ENCODE data around the gene NAALADL2.

NAALADL2 gene

DNA sequence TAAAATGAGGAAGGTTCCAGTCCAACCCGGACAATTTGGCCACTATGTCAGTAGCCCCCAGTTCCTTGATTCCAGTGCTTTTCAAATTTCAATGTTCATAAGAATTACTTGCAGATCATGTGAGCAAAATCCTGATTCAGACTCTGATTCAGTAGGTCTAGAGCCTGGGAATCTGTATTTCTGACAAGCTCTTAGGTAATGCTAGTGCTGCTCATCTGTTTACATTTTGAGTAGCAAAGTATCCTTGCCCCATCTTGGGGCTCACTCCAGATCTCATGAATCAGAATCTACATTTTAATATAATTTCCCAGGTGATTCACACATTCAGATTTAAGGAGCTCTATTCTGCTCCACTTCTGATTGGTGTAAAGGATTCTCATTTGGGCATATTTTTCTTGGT, 142.0 kb downstream of the NAALADL2 start:
- DNase-seq, result no peak

DNA sequence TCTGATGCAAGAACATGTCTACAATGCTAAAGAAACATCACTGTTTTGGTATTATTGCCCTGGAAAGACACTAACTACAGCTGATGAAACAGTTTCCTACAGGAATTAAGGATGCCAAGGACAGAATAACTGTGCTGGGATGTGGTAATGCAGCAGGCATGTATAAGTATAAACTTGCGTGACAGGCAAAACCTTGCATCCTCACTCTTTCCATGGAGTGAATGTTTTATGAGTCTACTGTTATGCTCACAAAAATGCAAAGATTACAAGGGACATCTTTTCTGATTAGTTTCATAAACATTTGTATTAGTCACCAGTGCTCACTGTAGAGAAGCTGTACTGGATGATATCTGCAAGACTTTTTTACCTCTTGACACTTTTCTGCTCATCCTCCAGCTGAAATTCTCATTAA, 143.6 kb downstream of the NAALADL2 start:
- DNase-seq, result no peak

DNA sequence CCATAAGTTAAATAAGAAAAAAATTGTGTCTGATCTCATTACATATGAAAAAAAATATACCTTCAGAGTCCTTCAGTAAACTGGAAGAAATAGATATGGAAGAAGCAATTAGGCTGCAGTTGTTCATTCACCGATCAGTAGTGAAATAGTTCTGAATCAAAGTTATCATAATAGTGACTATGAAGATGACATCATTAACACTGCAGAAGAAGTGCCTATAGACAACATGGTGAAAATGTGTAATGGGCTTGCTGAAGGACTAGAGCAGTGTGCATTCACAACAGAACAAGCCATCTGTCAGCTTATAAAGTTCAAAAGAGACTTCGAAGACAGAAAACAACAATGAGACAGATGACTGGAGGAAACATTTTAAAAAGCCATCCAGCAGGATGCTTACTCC, 144.5 kb downstream of the NAALADL2 start:
- DNase-seq, result peak in 1 of 2 experiments; percentile 42

DNA sequence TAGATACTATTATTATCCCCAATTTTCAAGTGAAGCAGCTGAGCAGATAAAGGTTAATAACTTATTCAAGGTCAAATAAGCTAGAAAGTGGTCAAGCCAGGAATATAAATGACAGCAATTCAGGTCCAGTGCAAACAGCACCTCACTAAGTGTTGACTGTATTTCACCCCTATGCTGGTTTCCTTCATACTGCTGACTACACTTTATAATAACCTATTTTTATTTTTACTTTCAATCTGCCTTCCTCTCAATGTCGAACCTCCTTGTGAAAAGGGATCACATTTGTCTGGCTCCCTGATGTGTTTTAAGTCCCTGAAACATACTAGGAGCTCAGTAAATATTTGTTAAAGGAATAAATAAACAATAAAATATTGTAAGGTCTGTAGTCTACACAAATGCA, 146.1 kb downstream of the NAALADL2 start:
- DNase-seq, result no peak

DNA sequence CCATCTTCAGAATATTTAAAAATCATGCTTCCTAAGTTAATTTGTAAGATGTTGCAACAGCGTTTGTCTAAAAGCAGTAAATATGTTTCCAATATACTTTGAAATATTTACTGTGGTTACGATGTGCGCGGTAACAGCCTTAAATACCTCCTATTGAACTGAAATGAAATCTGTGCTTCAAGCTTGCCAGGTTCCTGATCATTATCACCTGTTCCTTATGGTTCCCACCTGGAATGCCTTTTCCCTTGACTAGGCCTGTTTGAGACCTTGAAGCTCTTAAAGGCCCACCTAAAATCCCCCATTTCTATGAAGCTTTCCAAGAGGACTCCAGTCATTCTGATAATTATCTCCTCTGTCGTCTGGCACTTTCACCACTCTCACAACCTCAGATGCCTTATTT, 146.7 kb downstream of the NAALADL2 start:
- DNase-seq, result no peak

DNA sequence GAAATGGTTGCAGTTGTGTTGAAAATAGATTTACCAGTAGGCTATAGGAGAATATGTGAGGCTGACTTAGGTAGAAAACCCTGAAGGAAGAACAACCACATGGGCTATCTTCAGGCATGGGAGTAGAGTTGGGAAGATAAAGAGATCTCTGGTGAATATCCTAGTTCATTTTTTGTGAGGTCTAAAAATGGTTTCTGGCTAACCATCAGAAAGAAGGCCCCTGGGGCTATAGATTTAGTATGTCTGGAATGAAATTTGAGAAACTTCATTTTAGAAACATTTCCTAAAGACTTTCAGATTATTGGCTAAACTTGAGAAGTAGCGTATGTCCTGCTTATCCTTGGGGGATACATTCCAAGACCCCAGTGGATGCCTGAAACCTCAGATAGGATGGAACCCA, 148.2 kb downstream of the NAALADL2 start:
- no peak for DNase-seq

DNA sequence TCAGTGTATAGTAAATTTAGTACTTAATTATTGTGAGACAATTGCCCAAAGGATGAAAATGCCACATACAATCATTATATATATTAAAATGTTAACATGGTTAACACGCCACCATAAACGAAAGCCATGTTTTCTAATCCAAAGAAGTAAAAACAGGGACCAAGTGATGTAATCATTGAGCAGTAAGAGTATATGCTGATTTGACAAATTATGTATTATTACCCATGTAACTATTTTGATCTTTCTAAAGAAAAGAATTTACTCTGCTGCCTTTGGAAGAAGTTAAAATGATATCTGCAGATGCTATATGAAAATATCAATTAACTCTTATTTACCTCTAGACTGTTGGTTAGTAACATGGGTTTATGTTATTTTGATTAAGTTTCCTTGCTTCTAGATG, 150.2 kb downstream of the NAALADL2 start:
- no peak for DNase-seq

DNA sequence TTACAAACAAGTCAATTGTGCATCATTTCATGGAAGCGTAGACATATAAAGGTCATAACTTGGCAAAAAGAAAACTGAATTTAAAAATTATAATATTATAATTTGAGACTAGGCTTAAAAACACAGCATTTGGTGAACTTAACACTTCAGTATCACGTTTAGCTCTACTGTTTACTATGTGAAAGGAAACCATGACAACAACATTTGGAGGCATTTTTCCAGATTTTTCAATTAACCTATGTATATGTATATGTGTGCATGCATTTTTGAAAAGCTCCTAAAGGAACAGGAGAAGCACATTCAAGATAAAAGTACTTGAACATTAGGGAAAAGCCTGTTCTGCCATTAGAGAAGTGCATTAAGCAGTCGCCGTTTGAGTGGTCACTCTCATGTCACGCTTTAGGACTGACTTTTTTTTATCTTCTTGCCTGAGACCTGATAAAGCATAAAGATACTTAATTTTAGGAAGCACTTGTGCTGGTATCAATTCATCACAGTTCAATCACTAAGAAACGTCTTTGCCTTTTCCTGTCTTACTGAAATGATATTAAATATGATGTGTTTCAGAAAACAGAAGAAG, 156.0 kb downstream of the NAALADL2 start:
- no peak for DNase-seq

DNA sequence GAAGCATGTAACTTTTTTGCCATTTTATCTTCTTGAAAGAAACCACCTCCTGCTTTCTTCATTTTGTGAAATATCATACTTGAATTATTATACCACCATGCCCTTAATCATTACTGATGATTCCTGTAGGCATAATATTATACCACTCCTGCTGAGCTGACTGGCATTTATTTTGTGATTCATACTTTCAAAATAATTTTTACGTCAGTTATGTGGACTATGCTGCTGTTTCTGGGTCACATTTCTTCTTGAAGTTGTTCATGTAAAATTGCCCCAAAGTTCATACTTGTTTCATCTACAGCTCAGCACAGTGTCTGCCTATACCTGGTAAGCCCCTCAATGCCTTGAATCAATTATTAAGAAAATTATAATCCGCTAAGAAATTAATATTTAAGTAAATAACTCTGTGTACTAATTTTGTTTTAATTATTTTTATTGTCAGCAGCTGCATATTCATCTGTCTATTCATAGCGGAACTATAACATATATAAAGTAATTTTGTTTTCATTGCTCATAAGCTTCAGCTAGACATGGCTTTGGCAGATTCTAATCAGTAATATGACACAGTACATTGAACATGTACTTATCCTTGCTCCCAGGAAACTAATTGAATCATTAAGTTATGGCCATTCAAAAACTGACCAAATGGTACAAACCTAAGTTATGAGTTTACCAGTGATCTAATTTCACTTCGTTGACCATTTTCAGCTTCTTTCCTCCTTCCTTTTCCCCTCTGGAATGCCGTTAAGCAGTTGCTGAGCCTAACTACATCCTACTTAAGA, 160.0 kb downstream of the NAALADL2 start:
- no peak for DNase-seq

DNA sequence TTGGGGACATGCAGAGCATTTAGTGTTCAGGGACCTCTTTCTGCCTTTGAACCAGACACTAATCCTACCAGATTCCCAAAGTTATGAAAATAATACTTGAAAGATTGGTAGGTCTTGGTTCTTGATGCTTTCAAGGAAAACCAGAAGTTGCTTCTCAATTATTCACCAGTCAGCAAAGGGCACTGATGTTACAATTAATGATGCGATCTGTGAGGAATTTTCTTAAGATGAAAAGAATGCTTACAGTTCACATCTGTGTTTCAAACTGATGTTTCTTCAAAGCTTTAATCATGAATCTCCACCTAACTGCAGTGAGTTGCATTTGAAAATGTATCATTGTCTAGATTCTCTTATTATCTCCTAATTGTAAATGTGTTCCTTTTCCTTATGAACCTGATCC, 161.0 kb downstream of the NAALADL2 start:
- no peak for DNase-seq

DNA sequence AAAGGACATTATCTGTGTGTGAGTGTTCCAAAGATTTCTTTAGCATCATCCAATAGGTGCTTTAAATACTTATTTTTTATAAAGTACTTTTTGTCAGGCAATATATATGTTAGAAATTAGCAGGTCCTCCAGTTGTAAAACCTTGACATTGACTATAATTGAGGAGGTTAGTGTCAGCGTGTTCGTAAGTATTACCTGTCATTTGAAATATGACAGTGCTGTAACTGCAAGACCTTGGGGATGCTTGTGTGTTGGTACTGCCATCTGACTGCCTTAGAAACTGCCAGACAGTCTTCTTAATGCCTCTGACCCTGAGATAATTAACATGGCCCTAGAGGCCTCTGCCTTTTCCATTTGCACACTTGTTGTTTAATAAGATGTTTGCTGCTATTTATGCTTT, 170.7 kb downstream of the NAALADL2 start:
- no peak for DNase-seq

DNA sequence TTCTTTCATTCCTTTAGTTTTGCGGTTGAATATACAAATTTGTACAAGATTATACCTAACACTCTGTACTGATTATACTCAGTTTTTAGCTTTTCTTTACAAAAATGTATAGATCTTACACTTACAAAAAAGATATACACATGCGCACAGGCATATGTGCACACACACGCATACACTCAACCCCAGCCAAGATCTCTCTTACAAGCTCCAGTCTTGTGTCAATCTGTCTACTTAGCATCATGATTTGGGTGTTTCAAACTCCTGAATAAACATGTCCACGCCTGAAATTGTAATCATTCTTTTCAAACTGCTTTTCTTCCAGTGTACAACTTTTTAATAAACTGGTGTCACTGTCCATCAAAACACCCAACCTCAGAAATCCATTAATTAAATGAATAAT, 180.7 kb downstream of the NAALADL2 start:
- DNase-seq, result no peak

DNA sequence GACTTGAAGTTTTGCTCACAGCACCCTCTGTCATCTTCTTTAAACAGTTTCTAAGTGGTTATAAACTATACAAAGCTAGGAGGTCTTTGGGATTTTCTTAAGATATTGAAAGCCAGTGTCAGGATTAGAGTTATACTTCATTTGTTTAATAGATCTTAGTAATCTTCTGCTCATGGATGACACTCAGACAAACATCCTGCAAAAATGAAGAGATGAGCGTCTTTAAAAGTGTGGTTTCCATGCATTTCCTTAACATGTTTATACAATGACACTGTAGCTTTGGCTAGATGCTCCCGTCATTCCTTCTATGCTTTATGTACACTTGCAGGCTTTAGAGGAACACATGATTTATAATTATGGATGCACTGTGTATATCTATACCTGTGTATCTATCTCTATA, 182.2 kb downstream of the NAALADL2 start:
- DNase-seq, result no peak

DNA sequence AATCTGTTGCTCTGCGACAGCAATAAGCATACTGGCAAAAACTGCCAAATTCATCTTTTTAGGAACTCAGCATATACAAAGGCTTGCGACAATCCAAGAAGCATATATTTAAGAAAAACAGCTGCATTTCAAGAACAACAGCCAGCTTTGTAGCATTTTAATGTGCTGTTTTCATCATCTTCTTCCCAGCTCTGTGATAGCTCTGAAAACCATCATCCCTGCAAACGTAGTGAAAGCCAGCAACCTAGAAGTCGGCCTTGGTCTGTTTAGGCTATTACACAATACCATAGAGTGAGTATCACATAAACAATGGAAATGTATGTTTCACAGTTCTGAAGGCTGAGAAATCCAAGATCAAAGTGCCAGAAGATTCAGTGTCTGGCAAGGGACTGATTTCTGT, 187.5 kb downstream of the NAALADL2 start:
- no peak for DNase-seq

DNA sequence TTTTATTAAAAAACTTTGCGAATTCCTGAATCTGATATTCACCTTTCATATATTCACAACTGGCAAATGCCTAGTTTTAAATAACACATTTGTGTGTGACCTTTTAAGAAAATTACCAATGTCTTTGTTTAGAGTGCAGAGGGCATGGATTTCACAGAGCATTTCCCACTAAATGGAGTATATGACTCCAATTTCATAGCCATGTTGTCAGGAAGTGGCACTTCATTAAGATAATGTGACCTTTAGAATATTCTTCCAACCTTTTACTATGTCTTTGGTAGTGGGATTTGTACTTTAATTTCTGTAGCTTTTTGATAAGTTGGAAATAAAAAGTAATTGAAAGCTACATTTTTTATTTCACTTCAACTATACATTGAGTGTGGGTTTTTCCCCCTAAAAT, 188.7 kb downstream of the NAALADL2 start:
- DNase-seq, result no peak

DNA sequence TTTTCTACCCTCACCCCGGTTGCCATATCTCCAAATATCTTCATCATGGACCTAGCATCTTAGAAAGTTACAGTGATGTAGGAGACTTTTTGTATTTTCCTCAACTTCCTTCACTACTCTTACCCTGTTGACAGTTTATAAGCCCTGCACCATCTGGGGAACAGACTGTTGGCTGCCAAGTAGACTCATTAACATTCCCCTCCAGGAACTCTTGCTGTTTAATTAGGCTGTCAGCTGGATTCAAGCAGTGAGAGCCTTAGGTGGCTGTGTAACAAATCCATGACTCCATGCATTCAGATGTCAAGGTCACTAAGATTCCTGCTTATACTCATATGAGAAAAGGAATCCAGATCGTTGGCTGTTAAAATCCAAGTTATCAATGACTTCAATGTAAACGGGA, 198.3 kb downstream of the NAALADL2 start:
- DNase-seq, result peak; percentile 84 to 92

DNA sequence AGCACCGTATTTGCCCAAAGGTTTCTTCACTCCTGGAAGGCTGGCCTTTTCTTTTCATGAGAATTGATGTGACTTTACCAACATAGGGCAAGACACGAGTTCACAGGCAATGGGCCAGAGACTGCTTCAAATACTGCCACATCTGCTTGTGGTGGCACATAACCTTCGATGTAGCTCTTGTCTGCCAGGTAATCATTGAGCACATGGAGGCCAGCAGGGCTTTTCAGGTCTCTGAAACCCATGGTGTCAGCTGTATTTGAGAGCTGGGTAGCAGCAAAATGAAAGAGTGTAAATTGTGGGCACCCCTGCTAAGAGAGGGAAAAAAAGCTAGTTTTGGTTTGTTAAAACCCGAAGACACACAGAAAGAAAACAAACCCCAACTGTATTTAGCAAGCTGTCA, 200.7 kb downstream of the NAALADL2 start:
- DNase-seq, result no peak

DNA sequence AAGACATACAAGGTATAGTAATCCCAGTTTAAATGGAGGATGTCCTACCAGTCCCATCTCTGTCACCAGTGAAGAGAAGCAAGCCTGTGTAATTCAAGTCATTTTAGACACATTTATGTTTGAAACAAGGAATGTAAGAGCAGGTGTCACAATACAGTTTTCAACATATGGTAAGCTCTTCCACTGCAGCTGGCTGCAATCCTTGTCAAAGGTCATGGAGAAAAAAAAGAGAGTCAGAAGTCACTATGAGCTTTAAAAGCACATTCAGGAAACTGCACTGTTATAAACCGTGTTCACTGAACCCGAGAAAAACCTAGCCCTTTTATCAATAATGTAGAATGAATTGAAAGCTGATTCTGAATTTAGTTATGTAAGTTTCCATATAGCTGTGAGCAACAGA, 206.4 kb downstream of the NAALADL2 start:
- DNase-seq, result no peak

DNA sequence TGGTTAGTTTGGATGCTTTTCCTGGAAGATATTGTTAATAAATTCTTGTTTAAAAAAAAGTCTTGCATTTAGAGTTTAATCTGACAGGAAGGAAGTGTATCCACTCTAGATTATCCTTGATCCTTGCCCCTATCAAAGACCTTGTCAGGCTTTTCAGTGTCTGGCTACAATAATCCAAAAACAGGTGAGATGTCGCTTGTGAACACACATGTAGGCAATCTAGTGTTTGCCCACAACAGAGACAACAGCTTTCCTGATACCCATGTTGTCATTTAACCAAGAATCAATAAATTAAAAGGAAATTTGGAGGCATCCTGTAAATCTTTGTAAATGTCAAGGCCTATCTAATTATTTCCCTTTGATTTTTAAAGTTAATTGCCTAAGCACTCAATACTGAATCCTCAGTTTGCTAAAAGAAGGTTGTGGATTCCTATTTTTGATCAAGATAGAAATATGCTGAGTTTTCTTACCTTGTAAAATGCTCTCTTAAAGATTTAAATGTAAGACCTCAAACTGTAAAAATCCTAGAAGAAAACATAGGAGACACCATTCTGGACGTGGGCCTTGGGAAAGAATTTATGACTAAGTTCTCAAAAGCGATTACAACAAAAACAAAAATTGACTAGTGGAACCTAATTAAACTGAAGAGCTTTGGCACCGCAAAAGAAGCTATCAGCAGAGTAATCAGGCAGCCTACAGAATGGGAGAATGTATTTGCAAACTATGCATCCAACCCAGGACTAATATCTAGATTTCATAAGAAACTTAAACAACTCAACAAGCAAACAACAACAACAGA, 207.7 kb downstream of the NAALADL2 start:
- DNase-seq, result no peak

DNA sequence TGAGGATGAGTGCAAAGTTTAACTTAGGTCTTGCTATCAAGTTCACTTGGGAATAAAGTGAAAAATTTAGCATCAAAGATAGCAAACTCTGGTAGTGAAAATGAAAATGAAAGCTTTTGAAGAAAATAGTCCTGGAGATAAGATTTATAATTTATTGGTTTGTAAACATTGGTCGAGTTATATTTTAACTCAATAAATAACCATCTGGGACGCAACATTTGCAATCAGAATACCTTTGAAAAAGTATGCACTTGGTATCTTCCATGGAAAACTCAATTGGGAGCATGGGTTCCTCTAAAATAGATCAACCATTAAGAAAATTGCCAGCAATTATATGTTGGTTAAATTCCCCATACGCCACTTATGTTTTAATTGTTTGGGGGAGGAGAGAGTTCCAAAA, 209.5 kb downstream of the NAALADL2 start:
- DNase-seq, result no peak

DNA sequence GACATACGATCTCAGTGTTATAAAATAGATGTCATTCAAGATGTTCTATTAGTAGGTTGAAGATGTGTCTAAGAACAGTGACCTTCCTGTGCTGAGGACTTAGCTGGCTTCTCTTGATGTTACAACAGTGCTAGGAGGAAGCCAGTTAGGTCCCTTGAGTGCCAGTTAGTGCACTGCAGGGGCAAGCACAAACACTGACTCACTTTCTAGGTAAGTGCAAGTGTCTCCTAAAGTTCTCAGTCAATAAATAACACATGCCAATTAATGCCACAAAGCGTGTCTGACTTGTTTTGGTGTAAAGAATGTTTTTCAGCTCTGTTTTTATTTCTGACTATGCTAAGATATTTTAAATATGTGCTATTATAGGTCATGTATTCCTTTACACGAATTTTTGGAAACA, 211.8 kb downstream of the NAALADL2 start:
- peak in 1 of 2 experiments; percentile 22 for DNase-seq

DNA sequence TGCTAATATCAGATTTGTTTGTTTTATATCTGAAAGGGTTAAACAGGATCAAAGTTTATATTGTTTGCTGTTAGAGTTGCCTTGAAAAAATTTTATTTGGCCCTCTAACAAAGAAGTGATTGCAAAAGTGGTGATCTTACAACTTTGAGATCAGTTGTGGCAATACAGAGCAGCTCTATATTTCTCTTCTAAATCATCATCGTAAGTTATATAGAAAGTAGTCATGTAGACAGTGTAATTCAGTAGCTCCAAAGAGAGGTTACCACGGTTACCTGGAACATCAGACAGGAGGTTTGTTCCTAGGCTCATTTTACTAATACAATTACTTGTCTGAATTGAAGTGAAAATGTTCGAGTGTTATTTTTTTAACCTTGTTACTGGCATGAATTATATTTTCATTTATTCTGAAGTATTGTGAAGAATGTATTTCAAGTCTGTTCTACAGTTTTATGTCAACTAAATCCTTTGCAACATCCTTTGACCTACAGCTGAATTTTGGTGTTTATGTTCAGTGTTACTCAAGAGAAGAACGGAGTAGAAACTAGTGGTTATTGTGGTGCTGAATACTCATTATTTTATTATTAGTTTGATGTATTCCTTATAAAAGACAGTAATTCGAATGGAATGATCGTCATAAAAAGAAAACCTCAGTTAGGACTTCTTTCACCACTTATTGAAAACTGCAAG, 214.2 kb downstream of the NAALADL2 start:
- DNase-seq, result peak in 1 of 2 experiments; percentile 20

DNA sequence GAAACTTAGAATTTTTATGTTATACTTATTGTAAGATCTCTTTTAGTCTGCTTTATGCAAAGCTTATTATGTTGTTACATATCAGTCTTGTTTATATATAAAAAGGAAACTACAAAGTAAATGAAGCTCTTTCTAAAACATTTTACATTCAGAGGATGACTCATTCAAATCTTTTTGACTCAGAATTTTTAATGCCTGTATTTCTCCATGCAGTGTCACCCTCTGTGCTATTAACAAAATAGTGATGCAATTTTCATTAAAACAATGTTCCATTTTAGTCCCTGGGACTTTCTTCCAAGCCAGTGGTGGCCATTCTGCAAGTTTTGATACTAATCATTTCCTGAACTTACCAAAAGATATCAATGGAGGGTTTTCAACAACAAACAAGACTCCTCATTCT, 216.1 kb downstream of the NAALADL2 start:
- DNase-seq, result no peak
